Neuronal stem cell (in vitro differentiated cells): ENCODE results near the gene ASXL3.
A peak's percentile ranks its signal among the peaks of the same experiment; 100 is the strongest.

ENCODE experiments used
- DNase-seq: peaks from one replicate; pipeline ENCODE4 v3.0.0-alpha.2; 2013; ENCODE audit warnings: low spot score
- H2AFZ ChIP-seq: one replicate; pipeline ENCODE4 v1.6.1; 2013; ENCODE audit warnings: mild to moderate bottlenecking, low read length, inconsistent platforms
- H2AK5ac ChIP-seq: 2 replicates; pipeline ENCODE4 v1.6.1; 2013; ENCODE audit warnings: low read depth, mild to moderate bottlenecking, inconsistent platforms, low read length, moderate library complexity, mixed read lengths
- H2BK120ac ChIP-seq: 2 replicates; pipeline ENCODE4 v1.6.1; 2013; ENCODE audit warnings: low read depth, mild to moderate bottlenecking, inconsistent platforms, low read length, moderate library complexity, mixed read lengths
- H2BK12ac ChIP-seq: one replicate; pipeline ENCODE4 v1.6.1; 2013; ENCODE audit warnings: low read length, inconsistent platforms
- H2BK15ac ChIP-seq: 2 replicates; pipeline ENCODE4 v1.6.1; 2013; ENCODE audit warnings: mild to moderate bottlenecking, low read length, inconsistent platforms, mixed read lengths
- H2BK5ac ChIP-seq: one replicate; pipeline ENCODE4 v1.6.1; 2013; ENCODE audit warnings: inconsistent platforms, mild to moderate bottlenecking, low read length, moderate library complexity
- H3K14ac ChIP-seq: one replicate; pipeline ENCODE4 v1.6.1; 2013; ENCODE audit warnings: low read length, inconsistent platforms
- H3K18ac ChIP-seq: 2 replicates; pipeline ENCODE4 v1.6.1; 2013; ENCODE audit warnings: low read length, inconsistent platforms
- H3K23ac ChIP-seq: 2 replicates; pipeline ENCODE4 v1.6.1; 2013; ENCODE audit warnings: low read depth, mild to moderate bottlenecking, mixed read lengths, low read length, inconsistent platforms; ENCODE audit not compliant: poor library complexity
- H3K27ac ChIP-seq: replicated peaks from 3 replicates; pipeline ENCODE4 v1.5.1; 2013; ENCODE audit warnings: low read length, inconsistent platforms
- H3K27me3 ChIP-seq, 3 experiments: 2 replicates each; pipeline ENCODE4 v1.6.1; 2013; ENCODE audit warnings: low read length in 3 of 3, mild to moderate bottlenecking in 2 of 3, inconsistent platforms in 1 of 3, low read depth in 1 of 3, mixed read lengths in 1 of 3, moderate library complexity in 1 of 3; ENCODE audit not compliant: control insufficient read depth in 3 of 3, insufficient read depth in 3 of 3
- H3K36me3 ChIP-seq, 2 donors: replicated peaks in 1 of 2; 2 replicates each; pipeline ENCODE4 v1.6.1; 2013; ENCODE audit warnings: low read length in 2 of 2; ENCODE audit not compliant: control insufficient read depth in 2 of 2, insufficient read depth in 2 of 2
- H3K4ac ChIP-seq: 2 replicates; pipeline ENCODE4 v1.6.1; 2013; ENCODE audit warnings: inconsistent platforms, mild to moderate bottlenecking, low read length, moderate library complexity
- H3K4me1 ChIP-seq, 2 donors: 1 replicate in 1 of 2; 2 replicates in 1 of 2; pipeline ENCODE4 v1.6.1; 2013; ENCODE audit warnings: low read length in 2 of 2, low read depth in 1 of 2; ENCODE audit not compliant: control insufficient read depth in 2 of 2, insufficient read depth in 1 of 2
- H3K4me2 ChIP-seq: one replicate; pipeline ENCODE4 v1.6.1; 2013; ENCODE audit warnings: mild to moderate bottlenecking, low read length, inconsistent platforms; ENCODE audit not compliant: insufficient read depth, poor library complexity, severe bottlenecking
- H3K4me3 ChIP-seq, 2 donors: 2 replicates each; pipeline ENCODE4 v1.5.1; 2013; ENCODE audit warnings: low read length in 2 of 2, mild to moderate bottlenecking in 2 of 2, inconsistent platforms in 1 of 2, moderate library complexity in 1 of 2
- H3K79me1 ChIP-seq: one replicate; pipeline ENCODE4 v1.6.1; 2013; ENCODE audit warnings: low read depth, mild to moderate bottlenecking, inconsistent platforms, low read length, moderate library complexity
- H3K9ac ChIP-seq: one replicate; pipeline ENCODE4 v1.6.1; 2013; ENCODE audit warnings: mild to moderate bottlenecking, low read depth, low read length, inconsistent platforms; ENCODE audit not compliant: poor library complexity
- H3K9me3 ChIP-seq, 2 donors: replicated peaks in 1 of 2; 2 replicates each; pipeline versions ENCODE3 to v1.6.1; 2013; ENCODE audit warnings: low read length in 2 of 2, mild to moderate bottlenecking in 2 of 2, inconsistent platforms in 1 of 2, low read depth in 1 of 2, mixed read lengths in 1 of 2, moderate library complexity in 1 of 2; ENCODE audit not compliant: control insufficient read depth in 2 of 2, insufficient read depth in 1 of 2
- H4K8ac ChIP-seq: one replicate; pipeline ENCODE4 v1.6.1; 2013; ENCODE audit warnings: low read depth, mild to moderate bottlenecking, inconsistent platforms, low read length, moderate library complexity
- H4K91ac ChIP-seq: one replicate; pipeline ENCODE4 v1.6.1; 2013; ENCODE audit warnings: low read length, low read depth, mild to moderate bottlenecking, inconsistent platforms; ENCODE audit not compliant: poor library complexity
- WGBS, 2 donors: extraction: QIAGEN DNeasy Blood & Tissue Kit; methylation state at CpG; one replicate each; pipeline ENCODE4 v1.1.7; 2013; ENCODE audit warnings: missing lambda C conversion rate in 2 of 2, mixed read lengths in 1 of 2; ENCODE audit not compliant: insufficient read length in 2 of 2, insufficient replicate concordance in 1 of 2; ENCODE audit errors: extremely low coverage in 2 of 2; 5-methylcytosine and 5-hydroxymethylcytosine counted together

The ASXL3 gene

DNA sequence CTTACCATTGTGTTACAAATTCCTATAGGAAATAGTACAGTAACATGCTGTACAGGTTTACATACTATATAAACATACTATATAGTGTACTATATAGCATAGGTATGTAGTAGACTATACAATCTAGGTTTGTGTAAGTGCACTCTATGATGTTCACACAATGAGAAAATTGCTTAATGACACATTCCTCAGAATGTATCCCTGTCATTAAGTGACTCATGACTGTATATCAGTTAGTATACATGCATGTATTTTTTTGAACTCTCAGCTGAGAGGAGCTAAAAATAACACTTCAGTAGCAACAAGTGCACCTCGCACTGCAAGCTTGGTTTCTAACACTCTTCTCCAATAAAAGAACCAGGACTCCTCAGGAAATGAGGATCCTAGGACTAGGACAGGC lies 19.5 kb upstream of the ASXL3 start:
- Histone ChIP-seq H3K14ac (no peak overlapping the region), H3K27me3 (no peaks in the 10 kb centered on the region), H2AK5ac (no peak overlapping the region), H3K4ac (no peak overlapping the region), H3K4me2 (no peak overlapping the region), H3K4me3 (no peak overlapping the region), H3K4me1 (peaks cover 3% of the 10 kb centered on the region in 2 donors), H3K23ac (no peak overlapping the region), H2BK5ac (no peak overlapping the region), H2BK15ac (no peak overlapping the region), H2BK12ac (no peak overlapping the region), H2BK120ac (no peak overlapping the region), H3K27ac (no peak overlapping the region), H3K9me3 (peaks cover 2 to 4% of the 10 kb centered on the region in 2 donors), H3K18ac (no peak overlapping the region), H3K9ac (no peak overlapping the region), H4K8ac (no peak overlapping the region), H2AFZ (no peak overlapping the region), H3K36me3 (no peaks in the 10 kb centered on the region), H4K91ac (no peak overlapping the region), H3K79me1 (no peaks in the 10 kb centered on the region)
- DNase-seq: no peak
- no CpG with 5 or more reads among the region's 1 CpG for WGBS, 2 donors

DNA sequence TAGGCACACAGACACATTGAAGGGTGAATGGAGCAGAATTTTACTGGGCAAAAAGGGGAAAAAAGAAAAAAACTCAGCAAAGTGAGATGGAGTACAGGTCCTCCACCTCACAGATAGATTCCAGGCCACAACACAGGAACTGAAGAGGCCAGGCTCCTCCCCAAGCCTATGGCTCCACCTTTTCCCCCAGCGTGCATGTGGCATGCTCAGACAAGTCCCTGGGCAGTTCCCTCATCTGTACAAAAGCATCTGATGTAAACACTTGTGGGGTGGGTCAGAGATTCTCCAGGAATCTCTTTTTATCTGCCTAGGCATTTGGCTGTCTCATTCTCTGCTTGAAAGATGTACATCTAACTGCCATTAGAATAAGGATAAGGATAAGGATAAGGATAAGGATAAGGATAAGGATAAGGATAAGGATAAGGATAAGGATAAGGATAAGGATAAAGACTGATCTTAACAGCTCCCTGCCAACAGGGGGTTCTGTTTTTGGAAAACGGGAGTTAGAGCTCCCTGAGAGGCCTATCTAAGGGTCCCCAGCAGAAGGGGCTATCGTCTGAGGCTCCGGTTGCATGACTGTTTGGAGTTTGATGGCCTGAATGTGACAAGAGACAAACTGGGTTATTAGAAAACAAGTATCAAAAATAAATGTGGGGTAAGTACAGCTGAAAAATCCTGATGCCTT lies 17.2 kb upstream of the ASXL3 start:
- no peak overlapping the region for H3K18ac ChIP-seq
- no peak overlapping the region for H3K4me3 ChIP-seq
- no peak overlapping the region for H3K4ac ChIP-seq
- H3K79me1 ChIP-seq: no peaks in the 10 kb centered on the region
- H3K27me3 ChIP-seq: no peaks in the 10 kb centered on the region
- peak overlapping the region; percentile 87 for H2AFZ ChIP-seq
- H4K91ac ChIP-seq: no peak overlapping the region
- H2BK15ac ChIP-seq: no peak overlapping the region
- no peak overlapping the region for H2BK5ac ChIP-seq
- no peak overlapping the region for H3K23ac ChIP-seq
- H3K27ac ChIP-seq: no peak overlapping the region
- H2BK120ac ChIP-seq: no peak overlapping the region
- H4K8ac ChIP-seq: no peak overlapping the region
- H3K4me1 ChIP-seq: peaks cover 3% of the 10 kb centered on the region in 2 donors
- H3K14ac ChIP-seq: no peak overlapping the region
- no peaks in the 10 kb centered on the region for H3K36me3 ChIP-seq
- peaks cover 2 to 4% of the 10 kb centered on the region in 2 donors for H3K9me3 ChIP-seq
- H2BK12ac ChIP-seq: no peak overlapping the region
- H2AK5ac ChIP-seq: no peak overlapping the region
- no peak overlapping the region for H3K4me2 ChIP-seq
- no peak for DNase-seq
- WGBS, 2 donors: no CpG with 5 or more reads among the region's 4 CpGs
- no peak overlapping the region for H3K9ac ChIP-seq

DNA sequence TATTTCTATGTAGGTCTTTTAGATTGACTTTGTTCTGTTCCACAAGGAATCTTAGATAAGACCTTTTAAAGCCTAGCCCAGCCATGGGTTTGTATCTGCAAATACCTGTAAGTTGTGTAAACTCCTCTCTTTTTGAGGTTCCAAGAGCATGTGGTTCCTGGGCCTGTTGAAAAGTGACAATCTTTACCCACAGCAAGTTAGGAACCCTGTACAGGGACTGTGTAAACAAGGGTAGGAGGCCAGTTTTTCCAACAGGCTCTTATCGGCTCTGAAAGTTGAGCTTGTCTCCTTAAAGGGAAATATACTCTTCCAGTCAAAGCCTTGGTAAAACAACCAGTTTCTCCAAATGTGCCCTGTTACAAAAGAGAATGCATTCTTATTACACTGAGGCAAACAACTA lies 15.3 kb upstream of the ASXL3 start:
- DNase-seq: no peak
- Histone ChIP-seq H3K4me1 (peaks cover 3% of the 10 kb centered on the region in 2 donors), H4K91ac (no peak overlapping the region), H3K9ac (no peak overlapping the region), H3K23ac (no peak overlapping the region), H3K4me3 (no peak overlapping the region), H3K27ac (no peak overlapping the region), H3K27me3 (no peaks in the 10 kb centered on the region), H2BK15ac (no peak overlapping the region), H3K4me2 (no peak overlapping the region), H2BK5ac (no peak overlapping the region), H2AFZ (peak overlapping the region; percentile 45), H3K79me1 (no peaks in the 10 kb centered on the region), H3K9me3 (peaks cover 2 to 15% of the 10 kb centered on the region in 2 donors), H3K36me3 (no peaks in the 10 kb centered on the region), H2BK120ac (no peak overlapping the region), H2BK12ac (no peak overlapping the region), H2AK5ac (no peak overlapping the region), H3K4ac (no peak overlapping the region), H3K18ac (no peak overlapping the region), H3K14ac (no peak overlapping the region), H4K8ac (no peak overlapping the region)
- no CpG with 5 or more reads among the region's 1 CpG for WGBS, 2 donors

DNA sequence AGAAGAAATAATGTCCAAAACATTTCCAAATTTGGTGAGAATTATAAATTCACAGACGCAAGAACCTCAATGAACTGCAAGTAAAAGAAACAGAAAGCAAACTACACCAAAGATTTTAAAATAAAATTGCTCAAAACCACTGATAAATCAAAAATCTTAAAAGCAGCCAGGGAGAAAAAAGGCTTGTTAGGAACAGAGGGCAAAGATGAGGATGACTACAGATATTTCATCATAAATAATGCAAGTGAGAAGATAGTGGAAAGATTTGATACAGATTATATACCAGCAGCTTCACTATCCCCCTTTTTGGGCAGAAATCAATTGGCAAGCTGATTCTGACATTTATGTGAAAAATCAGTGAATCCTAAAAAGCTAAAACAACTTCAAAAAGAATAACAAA lies 10.3 kb upstream of the ASXL3 start:
- no CpG with 5 or more reads among the region's 1 CpG for WGBS, 2 donors
- no peak overlapping the region for H3K27ac ChIP-seq
- no peak overlapping the region for H2BK12ac ChIP-seq

More for the DNA sequence above, 10.3 kb upstream of the ASXL3 start:
- Histone ChIP-seq H3K4me3 (no peak overlapping the region), H3K9ac (no peak overlapping the region), H2AK5ac (no peak overlapping the region), H3K36me3 (no peaks in the 10 kb centered on the region), H2BK120ac (no peak overlapping the region), H4K8ac (no peak overlapping the region), H3K4me2 (no peak overlapping the region), H2AFZ (no peak overlapping the region), H2BK15ac (no peak overlapping the region), H3K9me3 (peaks cover 0 to 18% of the 10 kb centered on the region in 2 donors), H3K18ac (no peak overlapping the region), H3K79me1 (no peaks in the 10 kb centered on the region), H3K4ac (no peak overlapping the region), H2BK5ac (no peak overlapping the region), H3K27me3 (no peaks in the 10 kb centered on the region), H3K4me1 (peaks cover 2 to 10% of the 10 kb centered on the region in 2 donors), H3K14ac (no peak overlapping the region), H3K23ac (no peak overlapping the region), H4K91ac (no peak overlapping the region)
- DNase-seq: no peak
